Esophagus muscularis mucosa (tissue), 4 donors: Measurements from ENCODE around the gene SYVN1. TPM values are rescaled to one million over a fixed set of nuclear protein-coding genes. Genes with fewer than 3 reads are reported as not detected.

Experiments used
- DNase-seq: peaks from one replicate; pipeline ENCODE4 v3.0.0-alpha.2; 2017; ENCODE audit errors: extremely low spot score
- H3K27ac ChIP-seq, 4 donors: fragments of 200-600 bp; sonication (generic); replicated peaks in 1 of 4; 1 replicate in 3 of 4; 2 replicates in 1 of 4; pipeline ENCODE4 v1.5.1; 2016 to 2019; ENCODE audit warnings: mild to moderate bottlenecking in 1 of 4
- H3K27me3 ChIP-seq, 4 donors: fragments of 200-600 bp; sonication (generic); one replicate each; pipeline versions ENCODE4 v1.5.1 to v1.6.0; 2016 to 2019
- H3K36me3 ChIP-seq, 4 donors: fragments of 200-600 bp; sonication (generic); one replicate each; pipeline ENCODE4 v1.5.1; 2016 to 2019
- H3K4me1 ChIP-seq, 4 donors: fragments of 200-600 bp; sonication (generic); one replicate each; pipeline ENCODE4 v1.5.1; 2016 to 2019
- H3K4me3 ChIP-seq, 4 donors: fragments of 200-600 bp; sonication (generic); 1 replicate in 2 of 4; 2 replicates in 2 of 4; pipeline ENCODE4 v1.5.1; 2016 to 2019; ENCODE audit warnings: mild to moderate bottlenecking in 4 of 4, moderate library complexity in 1 of 4
- H3K9me3 ChIP-seq, 4 donors: fragments of 200-600 bp; sonication (generic); 1 replicate in 3 of 4; 2 replicates in 1 of 4; pipeline ENCODE4 v1.5.1; 2016 to 2019
- EP300 ChIP-seq: sonication (generic); formaldehyde crosslinking; IDR thresholded peaks from one replicate; pipeline ENCODE4 v1.6.1; 2017; ENCODE audit warnings: antibody characterized with exemption
- POLR2A ChIP-seq: fragments of 450-650 bp; IDR thresholded peaks from one replicate; pipeline ENCODE4 v1.6.1; 2017; ENCODE audit warnings: antibody characterized with exemption, moderate library complexity, mild to moderate bottlenecking, low read depth
- POLR2AphosphoS5 ChIP-seq, 2 donors: sonication (generic); formaldehyde crosslinking; IDR thresholded peaks; one replicate each; pipeline ENCODE4 v1.6.1; 2017; ENCODE audit warnings: antibody characterized with exemption in 2 of 2
- WGBS: methylation state at CpG from one replicate; pipeline ENCODE4 v1.1.5; 2018; 5-methylcytosine and 5-hydroxymethylcytosine counted together
- intact Hi-C: fragments of 100-400 bp; cut with DNase I; formaldehyde crosslinking; loops from one replicate; pipeline ENCODE4 v1.15.1; 2023
- total RNA-seq, 4 donors: library from RNA; depleted of rRNA; stranded (reverse); fragments of >200 nt; gene quantifications; one replicate each; pipeline versions ENCODE4 v1.1.0 to v1.2.1, GENCODE V29; 2016
- TF ChIP-seq, protein P1 (sequence below), 3 experiments: fragments of 200-600 bp in 2 of 3; fragments of 450-650 bp in 1 of 3; sonication (generic) in 2 of 3; IDR thresholded peaks; one replicate each; pipeline ENCODE4 v1.5.1; 2017 to 2019; ENCODE audit warnings: antibody characterized with exemption in 3 of 3, mild to moderate bottlenecking in 2 of 3, moderate library complexity in 1 of 3

Gene SYVN1
- total RNA-seq, 4 donors from 2014 or later: 24.1 to 39.5 (median 27.5) TPM

DNA sequence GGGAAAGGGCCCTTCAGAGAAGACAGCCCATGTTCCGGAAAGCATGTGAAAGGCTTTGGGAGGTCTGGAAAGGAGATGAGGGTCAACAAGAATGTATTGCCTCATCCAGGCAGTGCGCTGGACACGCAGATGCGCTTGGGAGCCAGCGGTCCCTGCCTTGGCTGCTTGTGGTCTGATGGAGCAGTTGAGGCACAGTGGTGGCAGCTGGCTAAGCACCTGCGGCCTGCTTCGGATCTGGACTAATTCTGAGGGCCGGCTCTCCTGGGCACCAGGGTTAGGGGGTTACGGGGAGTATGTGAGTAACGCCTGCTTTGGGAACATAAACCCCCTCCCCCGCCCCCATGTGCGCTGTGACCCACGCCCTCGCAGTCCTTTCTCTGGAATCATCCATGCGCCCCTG is 27.2 kb downstream of the SYVN1 start:
- Histone ChIP-seq H3K9me3 (no peaks in the 10 kb centered on the region), H3K27me3 (no peaks in the 10 kb centered on the region), H3K27ac (no peak overlapping the region), H3K36me3 (peaks cover 25 to 55% (median 44%) of the 10 kb centered on the region in 4 donors), H3K4me1 (peaks cover 28 to 40% (median 36%) of the 10 kb centered on the region in 4 donors), H3K4me3 (no peak overlapping the region)
- WGBS: 93% methylated on average over 14 of the region's 15 CpGs
- TF ChIP-seq, protein P1, sequence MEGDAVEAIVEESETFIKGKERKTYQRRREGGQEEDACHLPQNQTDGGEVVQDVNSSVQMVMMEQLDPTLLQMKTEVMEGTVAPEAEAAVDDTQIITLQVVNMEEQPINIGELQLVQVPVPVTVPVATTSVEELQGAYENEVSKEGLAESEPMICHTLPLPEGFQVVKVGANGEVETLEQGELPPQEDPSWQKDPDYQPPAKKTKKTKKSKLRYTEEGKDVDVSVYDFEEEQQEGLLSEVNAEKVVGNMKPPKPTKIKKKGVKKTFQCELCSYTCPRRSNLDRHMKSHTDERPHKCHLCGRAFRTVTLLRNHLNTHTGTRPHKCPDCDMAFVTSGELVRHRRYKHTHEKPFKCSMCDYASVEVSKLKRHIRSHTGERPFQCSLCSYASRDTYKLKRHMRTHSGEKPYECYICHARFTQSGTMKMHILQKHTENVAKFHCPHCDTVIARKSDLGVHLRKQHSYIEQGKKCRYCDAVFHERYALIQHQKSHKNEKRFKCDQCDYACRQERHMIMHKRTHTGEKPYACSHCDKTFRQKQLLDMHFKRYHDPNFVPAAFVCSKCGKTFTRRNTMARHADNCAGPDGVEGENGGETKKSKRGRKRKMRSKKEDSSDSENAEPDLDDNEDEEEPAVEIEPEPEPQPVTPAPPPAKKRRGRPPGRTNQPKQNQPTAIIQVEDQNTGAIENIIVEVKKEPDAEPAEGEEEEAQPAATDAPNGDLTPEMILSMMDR (IDR thresholded peaks at IDR 0.05): no peak
- TF ChIP-seq POLR2AphosphoS5 (IDR thresholded peaks at IDR 0.05) (no peak), EP300 (no peak), POLR2A (no peak)
- no peak for DNase-seq
- intact Hi-C loops: no loop called here

DNA sequence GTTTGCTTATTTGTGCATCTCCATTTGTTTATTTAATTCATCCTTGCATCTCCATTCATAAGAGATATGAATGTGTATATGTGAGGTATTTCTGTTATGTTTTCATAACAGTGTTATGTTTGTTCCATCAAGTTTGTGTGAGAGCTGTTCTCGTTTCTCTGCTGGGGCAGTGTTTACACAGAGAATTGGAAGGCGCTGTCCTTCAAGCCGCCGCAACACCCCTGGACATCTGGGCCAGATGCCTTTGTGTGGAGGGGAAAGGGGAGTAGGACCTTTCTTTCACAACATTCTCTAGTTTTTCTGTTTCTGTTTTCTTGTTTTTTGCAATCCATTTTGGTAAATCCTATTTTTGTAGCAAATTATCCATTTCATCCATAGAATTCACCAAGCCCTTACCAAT is 29.7 kb downstream of the SYVN1 start:
- WGBS: 79% methylated on average over 4 of the region's 4 CpGs
- Histone ChIP-seq H3K4me1 (peaks cover 11 to 32% (median 23%) of the 10 kb centered on the region in 4 donors), H3K27me3 (no peaks in the 10 kb centered on the region), H3K27ac (no peak overlapping the region), H3K36me3 (peaks cover 23 to 54% (median 40%) of the 10 kb centered on the region in 4 donors), H3K9me3 (no peaks in the 10 kb centered on the region), H3K4me3 (no peak overlapping the region)
- TF ChIP-seq POLR2A: no peak
- no peak for TF ChIP-seq EP300
- TF ChIP-seq POLR2AphosphoS5 (IDR thresholded peaks at IDR 0.05): no peak
- TF ChIP-seq, protein P1 (IDR thresholded peaks at IDR 0.05): no peak
- DNase-seq: no peak
- intact Hi-C loops: no loop called here

DNA sequence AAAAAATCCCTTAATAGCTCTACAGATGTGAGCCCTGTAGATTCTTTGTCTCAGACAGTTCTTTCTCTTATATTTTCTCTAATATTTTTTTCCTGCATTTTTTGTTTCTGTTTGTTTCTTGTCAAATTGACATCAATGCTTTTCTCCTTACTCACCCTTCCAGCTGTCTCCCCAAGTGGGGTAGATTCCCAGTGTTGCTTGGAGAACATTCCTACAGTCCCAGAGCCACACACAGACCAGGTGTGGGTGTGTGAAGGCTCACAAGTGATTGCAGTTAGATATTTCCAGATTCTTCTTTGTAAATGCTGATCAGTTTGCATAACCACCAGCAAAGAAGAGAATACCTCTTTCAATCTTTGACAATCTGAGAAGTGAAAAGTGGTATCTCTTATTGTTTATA is 30.8 kb downstream of the SYVN1 start:
- H3K4me1 ChIP-seq: peaks cover 11 to 32% (median 23%) of the 10 kb centered on the region in 4 donors
- DNase-seq: no peak
- no peak overlapping the region for H3K27ac ChIP-seq
- H3K9me3 ChIP-seq: no peaks in the 10 kb centered on the region
- intact Hi-C loops: no loop called here
- H3K36me3 ChIP-seq: peaks cover 16 to 54% (median 34%) of the 10 kb centered on the region in 4 donors
- no peak overlapping the region for H3K4me3 ChIP-seq
- H3K27me3 ChIP-seq: no peaks in the 10 kb centered on the region
- TF ChIP-seq EP300: no peak
- no peak for TF ChIP-seq POLR2A
- no peak for TF ChIP-seq POLR2AphosphoS5 (IDR thresholded peaks at IDR 0.05)
- TF ChIP-seq, protein P1 (IDR thresholded peaks at IDR 0.05): no peak

DNA sequence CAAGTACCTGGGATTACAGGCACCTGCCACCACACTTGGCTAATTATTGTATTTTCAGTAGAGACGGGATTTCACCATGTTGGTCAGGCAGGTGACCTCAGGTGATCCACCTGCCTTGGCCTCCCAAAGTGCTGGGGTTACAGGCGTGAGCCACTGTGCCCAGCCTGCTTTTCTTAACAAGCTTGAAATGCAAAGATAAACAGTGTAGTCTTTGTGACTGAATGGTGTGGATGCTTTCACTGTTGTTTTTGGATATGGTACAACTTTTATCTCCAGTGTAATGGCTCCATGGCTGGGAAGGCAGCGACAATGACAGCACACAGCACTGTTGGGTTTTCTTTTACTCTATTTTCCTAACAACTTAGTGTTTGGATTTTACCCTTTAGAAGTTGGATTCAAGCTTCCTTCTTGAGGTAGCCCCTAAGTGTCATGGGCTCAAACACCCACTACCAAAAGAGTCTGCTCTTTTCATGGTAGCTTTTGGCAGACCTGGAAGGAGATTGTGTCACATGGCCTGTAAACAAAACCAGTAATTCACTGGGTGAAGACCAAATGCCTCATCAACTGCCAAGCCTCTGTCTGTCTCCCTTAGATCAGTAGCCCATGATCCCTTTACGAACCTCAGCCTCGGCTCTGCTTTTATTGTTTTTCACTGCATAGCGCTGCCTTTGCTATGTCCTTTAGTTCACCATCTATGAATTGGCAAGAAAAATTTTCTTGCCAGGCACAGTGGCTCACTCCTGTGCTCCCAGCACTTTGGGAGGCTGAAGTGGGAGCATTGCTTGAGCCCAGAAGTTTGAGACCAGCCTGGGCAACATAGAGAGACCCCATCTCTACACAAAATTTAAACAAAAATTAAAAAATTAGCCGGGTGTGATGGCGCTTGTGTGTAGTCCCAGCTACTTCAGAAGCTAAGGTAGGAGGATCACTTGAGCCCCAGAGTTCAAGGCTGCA is 31.9 kb downstream of the SYVN1 start:
- WGBS: 77% methylated on average over 8 of the region's 8 CpGs
- Histone ChIP-seq H3K9me3 (no peaks in the 10 kb centered on the region), H3K4me3 (no peak overlapping the region), H3K4me1 (peaks cover 16 to 42% (median 32%) of the 10 kb centered on the region in 4 donors), H3K27me3 (no peaks in the 10 kb centered on the region), H3K27ac (peak overlapping the region in 2 of 4 donors; percentile 15), H3K36me3 (peaks cover 5 to 54% (median 31%) of the 10 kb centered on the region in 4 donors)
- TF ChIP-seq EP300 (no peak), POLR2A (no peak), POLR2AphosphoS5 (IDR thresholded peaks at IDR 0.05) (no peak)
- TF ChIP-seq, protein P1 (IDR thresholded peaks at IDR 0.05): no peak
- intact Hi-C loops: no loop called here
- no peak for DNase-seq
